Osteoblast (primary cell): ENCODE measurements around the gene BTBD7. TPM values are rescaled to one million over a fixed set of nuclear protein-coding genes. Genes with fewer than 3 reads are reported as not detected.

Source experiments
- DNase-seq: peaks from one replicate; pipeline ENCODE4 v3.0.0; 2011; ENCODE audit warnings: low spot score, mixed read lengths; ENCODE audit not compliant: insufficient read length; ENCODE audit errors: missing footprints
- H2AFZ ChIP-seq: 2 replicates; pipeline ENCODE4 v1.6.0; 2011; ENCODE audit warnings: mild to moderate bottlenecking, low read length
- H3K27ac ChIP-seq: 2 replicates; pipeline ENCODE4 v1.5.1; 2011; ENCODE audit warnings: mild to moderate bottlenecking, low read depth, low read length, moderate library complexity
- H3K27me3 ChIP-seq: 2 replicates; pipeline ENCODE4 v1.6.0; 2012; ENCODE audit warnings: mild to moderate bottlenecking, control low read depth, inconsistent platforms, low read length, moderate library complexity; ENCODE audit not compliant: insufficient read depth
- H3K36me3 ChIP-seq: 2 replicates; pipeline ENCODE4 v1.5.1; 2011; ENCODE audit warnings: mild to moderate bottlenecking, low read length, control low read depth, moderate library complexity; ENCODE audit not compliant: insufficient read depth
- H3K4me1 ChIP-seq: 2 replicates; pipeline ENCODE4 v1.5.1; 2011; ENCODE audit warnings: mild to moderate bottlenecking, low read length, control low read depth, moderate library complexity; ENCODE audit not compliant: insufficient read depth
- H3K4me2 ChIP-seq: 2 replicates; pipeline ENCODE4 v1.6.0; 2011; ENCODE audit warnings: mild to moderate bottlenecking, low read length; ENCODE audit not compliant: insufficient read depth
- H3K4me3 ChIP-seq: fragments of 200-600 bp; sonication (generic); 3 replicates; pipeline ENCODE4 v1.5.1; 2012; ENCODE audit warnings: mild to moderate bottlenecking, low read length, inconsistent platforms; ENCODE audit not compliant: insufficient read depth
- H3K79me2 ChIP-seq: 2 replicates; pipeline ENCODE4 v1.6.0; 2012; ENCODE audit warnings: mild to moderate bottlenecking, low read length, control low read depth, inconsistent platforms; ENCODE audit not compliant: insufficient read depth
- H3K9me3 ChIP-seq: 2 replicates; pipeline ENCODE4 v1.5.1; 2011; ENCODE audit warnings: low read depth, low read length, control low read depth
- H4K20me1 ChIP-seq: 2 replicates; pipeline ENCODE4 v1.6.0; 2012; ENCODE audit warnings: mild to moderate bottlenecking, low read length, control low read depth; ENCODE audit not compliant: insufficient read depth
- CTCF ChIP-seq: IDR thresholded peaks from 2 replicates; pipeline ENCODE4 v1.5.1; 2011; ENCODE audit warnings: mild to moderate bottlenecking, low read depth, low read length, moderate library complexity; ENCODE audit errors: extremely low read depth
- total RNA-seq: library from RNA; depleted of rRNA; stranded (reverse); fragments of >200 nt; gene quantifications from 2 replicates; pipeline ENCODE4 v1.2.3, GENCODE V29; 2012

BTBD7 gene
- total RNA-seq, 1 donor = 31.1 TPM

- Histone ChIP-seq H2AFZ (no peak overlapping the region), H3K27me3 (no peaks in the 10 kb centered on the region), H4K20me1 (peaks cover 46% of the 10 kb centered on the region), H3K27ac (peak overlapping the region; percentile 59), H3K79me2 (peaks cover 91% of the 10 kb centered on the region), H3K9me3 (no peaks in the 10 kb centered on the region), H3K4me1 (peaks cover 32% of the 10 kb centered on the region), H3K36me3 (no peaks in the 10 kb centered on the region), H3K4me2 (peak overlapping the region; percentile 67), H3K4me3 (peak overlapping the region; percentile 17)
- no peak for DNase-seq
- no peak for TF ChIP-seq CTCF
Observed at GRCh38 chr14:93317875-93318807, 14.7 kb downstream of the BTBD7 start.

GRCh38 chr14:93317210-93317874, 15.5 kb downstream of the BTBD7 start:
- TF ChIP-seq CTCF = no peak
- Histone ChIP-seq H3K27me3 (no peaks in the 10 kb centered on the region), H3K4me2 (peak overlapping the region; percentile 67), H4K20me1 (peaks cover 45% of the 10 kb centered on the region), H3K27ac (peak overlapping the region; percentile 59), H2AFZ (no peak overlapping the region), H3K4me3 (no peak overlapping the region), H3K4me1 (peaks cover 32% of the 10 kb centered on the region), H3K36me3 (no peaks in the 10 kb centered on the region), H3K9me3 (no peaks in the 10 kb centered on the region), H3K79me2 (peaks cover 91% of the 10 kb centered on the region)
- DNase-seq = no peak

GRCh38 chr14:93316716-93317115, 16.1 kb downstream of the BTBD7 start:
- no peaks in the 10 kb centered on the region for H3K36me3 ChIP-seq
- H3K27ac ChIP-seq = peak overlapping the region; percentile 59
- H4K20me1 ChIP-seq = peaks cover 47% of the 10 kb centered on the region
- no peaks in the 10 kb centered on the region for H3K27me3 ChIP-seq
- no peak overlapping the region for H3K4me2 ChIP-seq
- H3K4me1 ChIP-seq = peaks cover 32% of the 10 kb centered on the region
- TF ChIP-seq CTCF = no peak
- H3K9me3 ChIP-seq = no peaks in the 10 kb centered on the region
- peaks cover 90% of the 10 kb centered on the region for H3K79me2 ChIP-seq
- H2AFZ ChIP-seq = no peak overlapping the region
- H3K4me3 ChIP-seq = no peak overlapping the region
- no peak for DNase-seq

- Histone ChIP-seq H3K4me2 (no peak overlapping the region), H3K79me2 (peaks cover 87% of the 10 kb centered on the region), H4K20me1 (peaks cover 49% of the 10 kb centered on the region), H3K36me3 (no peaks in the 10 kb centered on the region), H3K27me3 (no peaks in the 10 kb centered on the region), H3K4me1 (peaks cover 32% of the 10 kb centered on the region), H2AFZ (no peak overlapping the region), H3K27ac (no peak overlapping the region), H3K4me3 (no peak overlapping the region), H3K9me3 (no peaks in the 10 kb centered on the region)
- DNase-seq = no peak
- no peak for TF ChIP-seq CTCF
Observed at GRCh38 chr14:93315575-93315974, 17.3 kb downstream of the BTBD7 start.
